ENCODE results near the gene GCK. TPM values are rescaled to one million over a fixed set of nuclear protein-coding genes. Genes with fewer than 3 reads are reported as not detected.

The GCK gene
- total RNA-seq, 2 experiments from 2014 or later, result 0.16 TPM; not detected in 1

DNA sequence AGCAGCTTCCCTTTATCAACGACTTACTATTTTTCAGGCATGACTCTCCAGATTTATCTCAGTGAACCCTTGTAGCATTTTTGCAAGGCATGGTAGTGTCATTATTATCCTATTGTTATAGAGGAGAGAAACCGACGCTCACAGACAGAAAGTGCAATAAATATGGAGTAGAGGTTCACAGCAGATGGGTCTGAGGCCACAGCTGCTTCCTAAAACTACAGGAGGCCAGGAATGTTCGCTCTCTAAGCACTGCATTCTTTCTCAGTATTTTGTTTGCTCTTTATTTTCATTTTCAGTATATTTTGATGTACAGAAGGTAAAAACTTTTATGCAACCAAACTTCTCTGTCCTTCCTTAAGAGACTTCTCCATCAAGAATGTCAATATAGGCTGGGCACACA is 89.6 kb downstream of the GCK start:
- no peak for DNase-seq (ENCODE audit: low spot score)
- CTCF ChIA-PET (ENCODE audit: unreplicated experiment), result no interaction called here
- no peaks in the 10 kb centered on the region for H3K36me3 ChIP-seq (ENCODE audit: insufficient read depth, low read length)
- H3K4me1 ChIP-seq (ENCODE audit: insufficient read depth, low read length, poor library complexity, severe bottlenecking), result peaks cover 98% of the 10 kb centered on the region
- H3K79me2 ChIP-seq (ENCODE audit: insufficient read depth, low read depth, low read length), result no peaks in the 10 kb centered on the region
- H2AFZ ChIP-seq (ENCODE audit: low read length), result no peak overlapping the region
- H3K27ac ChIP-seq (ENCODE audit: low read depth, low read length, poor library complexity, severe bottlenecking), result peak overlapping the region; percentile 98
- intact Hi-C loops (cut with micrococcal nuclease; ENCODE audit: unreplicated experiment), result loop anchor here (5.0 kb wide), 1 partner anchor 898 kb away; no protein-coding TSS in a partner anchor
- no peaks in the 10 kb centered on the region for H3K9me3 ChIP-seq (ENCODE audit: low read length)
- BruUV-seq (replicated peaks), result no TSS peak
- H3K4me3 ChIP-seq (ENCODE audit: low read depth, low read length, poor library complexity, severe bottlenecking), result no peak overlapping the region
- H4K20me1 ChIP-seq (ENCODE audit: insufficient read depth, low read length), result no peaks in the 10 kb centered on the region
- H3K9me2 ChIP-seq (ENCODE audit: insufficient read depth, low read length), result no peaks in the 10 kb centered on the region
- POLR2A ChIA-PET, result interaction anchor here (1.1 to 5.4 kb wide), 4 partner anchors 11 to 33 kb away, joined by 4 to 38 read pairs (median 12); partner anchors contain the start of genes POLD2 and POLM
- peak overlapping the region; percentile 71 for H3K4me2 ChIP-seq (ENCODE audit: low read length)
- TF ChIP-seq EZH2phosphoT487 (IDR thresholded peaks at IDR 0.05; ENCODE audit: borderline replicate concordance, low read depth, low read length), result no peak
- TF ChIP-seq, protein P1, sequence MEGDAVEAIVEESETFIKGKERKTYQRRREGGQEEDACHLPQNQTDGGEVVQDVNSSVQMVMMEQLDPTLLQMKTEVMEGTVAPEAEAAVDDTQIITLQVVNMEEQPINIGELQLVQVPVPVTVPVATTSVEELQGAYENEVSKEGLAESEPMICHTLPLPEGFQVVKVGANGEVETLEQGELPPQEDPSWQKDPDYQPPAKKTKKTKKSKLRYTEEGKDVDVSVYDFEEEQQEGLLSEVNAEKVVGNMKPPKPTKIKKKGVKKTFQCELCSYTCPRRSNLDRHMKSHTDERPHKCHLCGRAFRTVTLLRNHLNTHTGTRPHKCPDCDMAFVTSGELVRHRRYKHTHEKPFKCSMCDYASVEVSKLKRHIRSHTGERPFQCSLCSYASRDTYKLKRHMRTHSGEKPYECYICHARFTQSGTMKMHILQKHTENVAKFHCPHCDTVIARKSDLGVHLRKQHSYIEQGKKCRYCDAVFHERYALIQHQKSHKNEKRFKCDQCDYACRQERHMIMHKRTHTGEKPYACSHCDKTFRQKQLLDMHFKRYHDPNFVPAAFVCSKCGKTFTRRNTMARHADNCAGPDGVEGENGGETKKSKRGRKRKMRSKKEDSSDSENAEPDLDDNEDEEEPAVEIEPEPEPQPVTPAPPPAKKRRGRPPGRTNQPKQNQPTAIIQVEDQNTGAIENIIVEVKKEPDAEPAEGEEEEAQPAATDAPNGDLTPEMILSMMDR (conservative IDR thresholded peaks at IDR 0.05; ENCODE audit: low read length), result no peak

DNA sequence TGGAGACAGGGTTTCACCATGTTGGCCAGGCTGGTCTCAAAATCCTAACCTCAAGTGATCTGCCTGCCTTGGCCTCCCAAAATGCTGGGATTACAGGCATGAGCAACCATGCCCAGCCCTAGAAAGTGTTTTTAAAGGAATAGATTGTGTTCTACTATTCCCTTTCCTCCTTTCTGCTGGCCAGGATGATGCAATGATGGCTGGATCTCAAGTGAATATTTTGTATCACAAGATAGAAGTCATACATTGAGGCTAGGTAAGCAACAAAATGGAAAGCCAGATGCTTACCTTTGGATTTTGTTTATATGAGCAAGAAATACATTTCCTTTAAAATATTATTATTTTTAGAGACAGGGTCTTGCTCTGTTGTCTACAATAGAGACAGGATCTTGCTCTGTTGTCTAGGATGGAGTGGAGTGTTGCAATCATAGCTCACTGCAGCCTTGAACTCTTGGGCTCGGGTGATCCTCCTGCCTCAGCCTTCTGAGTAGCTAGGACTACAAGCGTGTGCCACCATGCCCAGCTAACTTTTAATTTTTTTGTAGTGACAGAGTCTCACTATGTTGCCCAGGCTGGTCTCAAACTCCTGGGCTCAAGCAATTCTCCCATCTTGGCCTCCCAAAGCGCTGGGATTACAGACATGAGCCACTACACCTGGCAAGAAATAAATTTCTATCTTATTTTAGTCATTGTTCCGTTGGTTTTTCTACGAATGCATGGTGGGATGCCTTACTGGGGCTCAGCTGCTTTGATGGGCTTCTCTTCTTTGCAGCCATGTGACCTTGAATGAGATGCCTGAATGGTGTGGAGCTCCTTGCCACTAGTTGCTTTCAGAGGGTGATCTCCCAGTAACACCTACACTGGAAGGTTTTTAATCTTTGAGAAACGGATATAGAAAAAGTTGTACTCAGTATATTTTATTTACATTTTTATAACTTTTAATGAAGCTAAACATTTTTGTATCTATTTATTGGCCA is 90.9 kb downstream of the GCK start:
- H2AFZ ChIP-seq (ENCODE audit: low read length), result 0 out of 2 replicates have a peak overlapping the region, but pooled peaks have one; percentile 3
- no TSS peak for BruUV-seq (replicated peaks)
- peak overlapping the region; percentile 98 for H3K27ac ChIP-seq (ENCODE audit: low read depth, low read length, poor library complexity, severe bottlenecking)
- ChIA-PET CTCF (ENCODE audit: unreplicated experiment) (interaction anchor here (0.5 to 1.8 kb wide), 3 partner anchors 18 to 106 kb away, joined by 3 to 7 read pairs (median 4); no protein-coding TSS in a partner anchor), POLR2A (interaction anchor here (0.6 to 5.4 kb wide), 14 partner anchors 10 to 332 kb away, joined by 3 to 38 read pairs (median 4); partner anchors contain the start of genes POLD2, POLM and YKT6)
- peaks cover 2% of the 10 kb centered on the region; the same call in 1 of the 2 replicates for H3K9me3 ChIP-seq (ENCODE audit: low read length)
- no peaks in the 10 kb centered on the region; the same call in 1 of the 2 replicates for H3K36me3 ChIP-seq (ENCODE audit: insufficient read depth, low read length)
- TF ChIP-seq, protein P1 (conservative IDR thresholded peaks at IDR 0.05; ENCODE audit: low read length), result no peak
- TF ChIP-seq EZH2phosphoT487 (IDR thresholded peaks at IDR 0.05; ENCODE audit: borderline replicate concordance, low read depth, low read length), result no peak
- peak overlapping the region; percentile 35 for H3K4me3 ChIP-seq (ENCODE audit: low read depth, low read length, poor library complexity, severe bottlenecking)
- intact Hi-C loops (cut with micrococcal nuclease; ENCODE audit: unreplicated experiment), result loop anchor here (5.0 kb wide), 1 partner anchor 899 kb away; no protein-coding TSS in a partner anchor
- H3K79me2 ChIP-seq (ENCODE audit: insufficient read depth, low read depth, low read length), result no peaks in the 10 kb centered on the region
- H3K4me2 ChIP-seq (ENCODE audit: low read length), result peak overlapping the region; percentile 76
- H4K20me1 ChIP-seq (ENCODE audit: insufficient read depth, low read length), result no peaks in the 10 kb centered on the region
- H3K9me2 ChIP-seq (ENCODE audit: insufficient read depth, low read length), result no peaks in the 10 kb centered on the region
- peaks cover 100% of the 10 kb centered on the region for H3K4me1 ChIP-seq (ENCODE audit: insufficient read depth, low read length, poor library complexity, severe bottlenecking)
- peak; percentile 52 for DNase-seq (ENCODE audit: low spot score)

All from OCI-LY7 (cell line).